ENCODE results near the gene IL1RAPL1.

IL1RAPL1 gene

DNA sequence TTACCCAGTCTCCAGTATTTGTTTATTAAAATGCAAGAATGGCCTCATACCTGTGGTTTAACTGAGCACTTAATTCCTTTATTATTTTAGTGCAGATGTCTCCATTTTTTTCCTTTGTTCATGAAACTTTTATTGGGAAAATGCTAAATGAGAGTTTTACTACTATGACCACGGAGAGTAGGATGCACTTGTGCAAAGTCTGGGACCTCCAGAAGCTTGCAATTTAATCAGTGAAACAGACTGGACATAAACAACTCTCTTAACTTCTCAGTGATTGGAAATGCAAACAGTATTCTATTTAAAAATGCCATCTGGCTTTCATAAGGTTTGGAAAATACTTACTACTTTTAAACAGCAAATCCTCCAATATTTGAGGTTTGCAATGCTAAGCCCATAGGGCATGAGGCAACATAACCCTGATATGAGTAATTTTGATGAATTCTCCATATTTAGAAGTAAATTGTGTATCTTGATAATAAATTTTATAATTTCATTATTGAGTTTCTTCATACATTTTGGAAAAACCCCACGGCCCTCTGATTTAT lies 909.5 kb downstream of the IL1RAPL1 start:
- TF ChIP-seq GATA2 (IDR thresholded peaks at IDR 0.05; ENCODE audit: low read depth, low read length) (no peak), GATA3 (IDR thresholded peaks at IDR 0.05; ENCODE audit: low read depth, low read length) (no peak)

GRCh38 chrX:29506729-29507128 lies 919.5 kb downstream of the IL1RAPL1 start:
- no peak for TF ChIP-seq GATA2 (IDR thresholded peaks at IDR 0.05; ENCODE audit: low read depth, low read length)
- TF ChIP-seq GATA3 (IDR thresholded peaks at IDR 0.05; ENCODE audit: low read depth, low read length), result no peak

GRCh38 chrX:29518100-29518499 lies 930.9 kb downstream of the IL1RAPL1 start:
- TF ChIP-seq GATA3 (IDR thresholded peaks at IDR 0.05; ENCODE audit: low read depth, low read length), result no peak
- TF ChIP-seq GATA2 (IDR thresholded peaks at IDR 0.05; ENCODE audit: low read depth, low read length), result no peak

DNA sequence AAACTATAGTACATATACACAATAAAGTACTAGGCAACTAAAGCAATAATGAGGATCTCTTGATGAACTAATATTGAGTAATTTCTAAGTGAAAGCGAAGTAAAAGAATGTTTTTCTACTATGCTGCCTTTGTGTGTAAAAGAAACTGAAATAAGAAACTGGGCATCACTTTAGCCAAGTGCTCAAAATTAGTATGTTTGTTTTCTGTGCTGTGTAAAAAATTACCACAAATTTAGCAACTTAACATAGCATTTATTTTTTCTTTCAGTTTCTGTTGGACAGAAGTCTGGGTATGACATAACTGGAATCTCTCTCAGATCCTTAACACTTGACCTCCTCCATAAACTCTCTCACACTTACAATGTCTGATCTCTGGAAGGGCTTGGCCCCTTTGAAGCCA lies 941.0 kb downstream of the IL1RAPL1 start:
- no peak for TF ChIP-seq GATA2 (IDR thresholded peaks at IDR 0.05; ENCODE audit: low read depth, low read length)

GRCh38 chrX:29530501-29530900 lies 943.3 kb downstream of the IL1RAPL1 start:
- no peak for TF ChIP-seq GATA2 (IDR thresholded peaks at IDR 0.05; ENCODE audit: low read depth, low read length)
- no peak for TF ChIP-seq GATA3 (IDR thresholded peaks at IDR 0.05; ENCODE audit: low read depth, low read length)

DNA sequence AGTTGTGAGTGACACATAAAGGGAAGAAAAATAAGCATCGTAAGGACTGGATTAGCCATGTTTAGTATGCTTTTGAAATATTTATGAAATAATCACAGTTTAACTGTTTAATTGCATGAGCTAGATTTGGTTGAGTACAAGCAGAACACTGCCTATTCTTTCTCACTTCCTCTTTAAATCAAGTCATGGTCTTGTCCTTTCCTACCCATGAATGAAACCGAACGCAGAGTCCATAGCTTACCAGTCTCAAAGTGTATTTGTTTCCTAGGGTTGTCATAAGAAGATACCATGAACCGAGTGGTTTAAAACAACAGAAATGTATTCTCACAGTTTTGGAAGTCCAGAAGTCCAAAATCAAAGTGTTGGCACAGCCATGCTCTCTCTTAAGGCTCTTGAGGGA lies 944.1 kb downstream of the IL1RAPL1 start:
- TF ChIP-seq GATA2 (IDR thresholded peaks at IDR 0.05; ENCODE audit: low read depth, low read length), result no peak
- no peak for TF ChIP-seq GATA3 (IDR thresholded peaks at IDR 0.05; ENCODE audit: low read depth, low read length)

- no peak for TF ChIP-seq GATA3 (IDR thresholded peaks at IDR 0.05; ENCODE audit: low read depth, low read length)
- TF ChIP-seq GATA2 (IDR thresholded peaks at IDR 0.05; ENCODE audit: low read depth, low read length), result no peak
Observed at GRCh38 chrX:29535212-29536162, 948.2 kb downstream of the IL1RAPL1 start.

- TF ChIP-seq GATA3 (IDR thresholded peaks at IDR 0.05; ENCODE audit: low read depth, low read length) (no peak), GATA2 (IDR thresholded peaks at IDR 0.05; ENCODE audit: low read depth, low read length) (no peak)
Observed at GRCh38 chrX:29541038-29541437, 953.8 kb downstream of the IL1RAPL1 start.

- TF ChIP-seq GATA2 (IDR thresholded peaks at IDR 0.05; ENCODE audit: low read depth, low read length), result no peak
- no peak for TF ChIP-seq GATA3 (IDR thresholded peaks at IDR 0.05; ENCODE audit: low read depth, low read length)
Observed at GRCh38 chrX:29542152-29542551, 954.9 kb downstream of the IL1RAPL1 start.

DNA sequence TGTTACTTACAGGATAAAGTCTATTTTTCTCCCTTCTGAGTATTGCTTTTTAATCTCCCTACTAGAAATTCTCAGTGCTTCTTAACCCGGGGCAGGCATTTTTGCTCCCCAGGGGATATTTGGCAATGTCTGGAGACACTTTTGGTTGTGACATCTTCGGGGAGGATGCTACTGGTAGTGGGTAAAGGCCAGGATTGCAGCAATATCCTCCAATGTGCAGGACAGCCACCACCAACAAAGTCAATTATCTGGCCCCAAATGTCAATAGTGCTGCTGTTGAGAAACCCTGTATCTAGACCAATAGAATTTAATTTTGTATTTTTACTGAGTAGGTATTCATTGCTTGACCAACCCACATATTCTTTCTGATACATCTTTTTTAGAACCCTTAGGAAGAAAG lies 958.6 kb downstream of the IL1RAPL1 start:
- TF ChIP-seq GATA2 (IDR thresholded peaks at IDR 0.05; ENCODE audit: low read depth, low read length), result no peak
- TF ChIP-seq GATA3 (IDR thresholded peaks at IDR 0.05; ENCODE audit: low read depth, low read length), result no peak

DNA sequence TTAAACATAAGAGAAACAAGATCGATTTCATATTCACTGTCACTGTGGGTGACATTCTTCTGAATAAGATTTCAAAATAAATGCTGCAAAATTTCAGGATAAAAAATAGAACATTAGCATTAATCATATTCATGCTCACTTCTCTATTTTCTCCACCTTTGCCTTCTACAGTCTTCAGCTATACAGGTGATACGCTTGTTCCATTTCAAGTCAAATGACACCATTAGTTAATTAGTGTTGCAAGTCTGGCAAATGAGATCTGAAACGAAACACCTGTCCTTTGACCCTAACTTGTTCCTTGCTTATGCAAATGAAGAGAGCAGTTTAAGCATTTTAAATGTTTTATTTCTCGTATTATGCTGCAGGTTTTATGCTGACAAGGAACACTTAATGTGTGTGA lies 960.6 kb downstream of the IL1RAPL1 start:
- no peak for TF ChIP-seq GATA2 (IDR thresholded peaks at IDR 0.05; ENCODE audit: low read depth, low read length)
- TF ChIP-seq GATA3 (IDR thresholded peaks at IDR 0.05; ENCODE audit: low read depth, low read length), result no peak

GRCh38 chrX:29553542-29553941 lies 966.3 kb downstream of the IL1RAPL1 start:
- TF ChIP-seq GATA3 (IDR thresholded peaks at IDR 0.05; ENCODE audit: low read depth, low read length), result no peak
- no peak for TF ChIP-seq GATA2 (IDR thresholded peaks at IDR 0.05; ENCODE audit: low read depth, low read length)

DNA sequence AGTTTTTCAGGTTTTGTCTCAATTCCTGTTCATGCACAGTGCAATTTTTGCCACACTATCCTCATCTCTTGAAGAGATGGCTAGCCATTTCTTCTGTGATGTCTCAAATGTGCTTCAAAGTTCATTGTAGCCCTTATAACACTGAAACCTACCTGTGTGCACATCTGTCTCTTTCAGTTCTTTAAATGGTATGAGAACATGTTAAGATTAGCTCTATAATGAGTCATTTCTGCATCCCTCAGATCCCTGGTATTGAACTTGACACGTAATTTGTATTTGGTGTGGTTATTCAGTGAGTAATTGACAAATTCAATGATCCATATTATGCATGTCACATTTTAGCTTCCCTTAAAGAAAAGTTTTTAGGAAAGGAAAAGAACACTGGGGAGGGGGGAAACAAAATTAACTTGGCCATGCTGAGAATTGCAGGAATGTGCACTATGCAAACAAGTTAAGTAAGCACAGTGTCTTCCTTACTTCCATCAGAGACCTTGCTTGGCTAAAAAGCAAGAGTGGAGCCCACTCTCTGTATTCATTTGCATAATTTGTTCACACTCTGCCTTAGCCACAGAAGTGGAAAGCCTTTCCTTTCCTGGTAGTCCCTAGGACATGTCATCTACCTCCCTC lies 968.3 kb downstream of the IL1RAPL1 start:
- TF ChIP-seq GATA2 (IDR thresholded peaks at IDR 0.05; ENCODE audit: low read depth, low read length) (no peak), GATA3 (IDR thresholded peaks at IDR 0.05; ENCODE audit: low read depth, low read length) (no peak)

DNA sequence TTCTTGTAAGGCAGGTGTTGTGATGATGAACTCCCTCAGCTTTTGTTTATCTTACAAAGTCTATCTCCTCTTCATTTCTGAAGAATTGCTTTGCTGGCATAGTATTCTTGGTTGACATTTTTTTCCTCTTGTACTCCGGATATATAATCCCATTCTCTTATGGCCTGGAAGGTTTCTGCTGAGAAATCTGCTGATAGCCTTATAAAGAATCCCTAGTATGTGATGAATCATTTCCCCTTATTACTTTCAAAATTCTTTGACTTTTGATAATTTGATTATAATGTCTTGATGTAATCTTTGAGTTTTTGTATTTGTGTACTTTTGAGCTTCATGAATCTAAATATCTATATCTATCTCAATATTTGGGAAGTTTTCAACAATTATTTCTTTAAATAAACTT lies 972.8 kb downstream of the IL1RAPL1 start:
- TF ChIP-seq GATA3 (IDR thresholded peaks at IDR 0.05; ENCODE audit: low read depth, low read length), result no peak
- TF ChIP-seq GATA2 (IDR thresholded peaks at IDR 0.05; ENCODE audit: low read depth, low read length), result no peak

DNA sequence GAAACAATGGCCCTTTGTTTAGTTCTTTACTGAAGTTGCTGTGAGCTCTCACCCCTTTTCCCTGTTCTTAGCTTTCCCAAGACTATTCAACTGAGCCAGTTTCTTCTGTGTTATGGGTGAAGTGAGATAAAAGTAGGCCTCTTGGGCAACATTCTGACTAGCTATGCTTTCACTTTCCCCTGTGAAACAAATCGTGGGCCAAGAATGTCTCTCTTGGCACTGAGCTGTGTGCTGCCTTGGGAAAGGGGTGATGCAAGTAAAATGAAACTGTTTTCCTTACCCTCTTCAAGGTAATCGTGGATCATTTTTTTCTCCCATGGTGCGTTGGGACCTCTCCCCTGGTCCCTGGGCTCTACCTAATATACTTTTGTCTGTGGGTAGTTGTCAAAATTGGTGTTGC lies 974.2 kb downstream of the IL1RAPL1 start:
- TF ChIP-seq GATA3 (IDR thresholded peaks at IDR 0.05; ENCODE audit: low read depth, low read length), result no peak
- TF ChIP-seq GATA2 (IDR thresholded peaks at IDR 0.05; ENCODE audit: low read depth, low read length), result no peak
